ENCODE data around the gene ACTL7A.

ACTL7A gene

GRCh38 chr9:108848296-108848695 lies 13.8 kb upstream of the ACTL7A start:
- in situ Hi-C loops (cut with MboI; ENCODE audit: low sequenced_read_pairs) = loop anchor here (10.0 kb wide), 1 partner anchor 63 kb away; no protein-coding TSS in a partner anchor

- in situ Hi-C loops (cut with MboI; ENCODE audit: low sequenced_read_pairs) = no loop called here
Observed at GRCh38 chr9:108850293-108850897, 11.7 kb upstream of the ACTL7A start.

DNA sequence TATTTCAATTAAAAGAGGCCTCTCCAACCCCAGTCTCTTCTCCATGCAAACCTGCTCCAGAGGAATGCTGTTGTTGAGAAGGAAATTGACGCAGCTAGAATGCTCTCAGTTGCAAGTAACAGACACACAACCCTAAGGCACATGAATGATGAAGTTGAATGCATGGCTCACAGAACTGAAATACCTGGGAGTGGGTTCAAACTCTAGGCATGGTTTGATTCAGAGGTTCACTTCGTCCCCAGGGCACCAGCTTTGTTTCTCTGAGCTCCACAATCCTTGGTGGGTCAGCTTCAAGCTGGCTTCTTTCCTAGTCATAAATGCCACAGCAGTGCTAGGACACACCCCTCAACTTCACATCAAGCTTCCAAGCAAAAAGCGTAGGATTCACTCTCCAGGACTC lies 10.9 kb upstream of the ACTL7A start:
- in situ Hi-C loops (cut with MboI; ENCODE audit: low sequenced_read_pairs) = no loop called here

GRCh38 chr9:108852079-108852478 lies 10.0 kb upstream of the ACTL7A start:
- in situ Hi-C loops (cut with MboI; ENCODE audit: low sequenced_read_pairs) = no loop called here

- in situ Hi-C loops (cut with MboI; ENCODE audit: low sequenced_read_pairs) = no loop called here
Observed at GRCh38 chr9:108854094-108854493, 8.0 kb upstream of the ACTL7A start.

DNA sequence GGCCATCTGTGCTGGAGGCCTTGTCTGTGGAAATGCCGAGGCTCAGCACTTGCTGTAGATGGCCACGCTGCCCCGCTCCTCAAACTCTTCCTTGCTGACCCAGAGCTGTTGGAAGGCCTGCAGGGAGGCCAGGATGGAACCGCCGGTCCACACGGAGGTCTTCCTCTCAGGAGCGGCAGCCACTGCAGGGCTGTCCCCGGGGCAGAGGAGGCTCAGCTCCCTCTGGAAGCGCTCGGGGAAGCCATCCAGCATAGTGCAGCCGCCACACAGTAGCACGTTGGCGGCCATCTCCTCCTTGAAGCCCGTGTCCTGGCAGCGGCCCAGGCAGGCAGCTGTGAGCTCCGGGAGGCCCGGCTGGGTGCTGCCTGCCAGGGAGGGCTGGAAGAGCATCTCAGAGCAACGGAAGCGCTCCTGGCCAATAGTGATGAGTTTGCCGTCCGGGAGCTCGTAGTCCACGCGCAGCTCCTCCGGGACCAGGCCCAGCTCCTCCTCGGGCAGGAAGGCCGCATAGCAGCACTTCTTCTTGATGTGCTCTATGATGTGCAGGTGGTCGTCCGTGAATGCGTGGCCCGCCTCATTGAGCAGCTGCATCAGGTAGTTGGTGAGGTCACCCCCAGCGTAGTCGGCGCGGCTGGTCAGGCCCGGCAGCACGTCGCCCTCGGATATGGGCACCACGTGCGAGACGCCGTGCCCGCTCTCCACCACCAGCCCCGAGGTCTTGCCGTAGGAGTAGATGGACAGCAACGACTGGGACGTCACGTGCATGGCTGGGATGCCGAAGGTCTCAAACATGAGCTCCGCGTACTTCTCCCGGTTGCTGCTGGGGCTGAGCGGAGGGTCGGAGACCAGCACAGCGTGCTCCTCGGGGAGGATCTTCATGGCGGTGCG lies 7.2 kb upstream of the ACTL7A start:
- in situ Hi-C loops (cut with MboI; ENCODE audit: low sequenced_read_pairs) = no loop called here

DNA sequence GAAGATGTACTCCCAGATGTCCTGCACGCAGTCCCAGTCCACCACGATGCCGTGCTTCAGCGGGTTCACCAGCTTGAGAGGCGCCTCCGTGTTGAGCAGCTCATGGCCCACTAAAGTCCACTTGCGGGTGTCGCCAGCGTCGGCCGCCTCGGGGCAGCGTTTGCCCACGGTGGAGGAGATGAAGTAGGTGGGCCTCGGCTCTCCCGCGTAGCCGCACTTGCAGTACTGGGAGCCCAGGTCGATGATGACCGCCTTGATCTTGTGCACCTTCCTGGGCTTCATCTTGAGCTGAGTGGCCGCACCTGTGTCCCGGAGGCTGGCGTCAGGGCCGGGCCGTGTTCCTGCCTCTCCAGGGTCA lies 6.6 kb upstream of the ACTL7A start:
- in situ Hi-C loops (cut with MboI; ENCODE audit: low sequenced_read_pairs) = no loop called here

DNA sequence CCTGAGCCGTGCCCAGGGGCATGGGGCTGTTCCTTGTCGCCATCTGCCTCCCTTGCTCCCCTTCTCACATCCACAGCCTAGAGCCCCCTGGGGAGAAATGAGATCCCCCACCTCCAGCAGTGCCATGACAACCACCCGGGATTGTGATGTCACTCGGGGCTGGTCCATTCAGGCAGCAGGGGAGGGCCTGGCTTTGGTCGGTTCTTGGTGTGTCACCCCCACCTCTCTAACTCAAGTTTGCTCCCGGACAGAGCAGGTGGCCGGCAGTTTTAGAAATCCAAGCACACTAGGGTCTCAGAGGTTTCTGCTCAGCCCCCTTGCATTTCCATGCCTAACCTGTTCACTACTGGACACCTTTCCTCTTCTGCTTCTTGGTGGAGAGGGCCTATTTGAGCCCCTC lies 6.2 kb upstream of the ACTL7A start, which contains the start of gene ACTL7B:
TSS of gene ACTL7B (minus strand) at position 99 of the 400 bp plus-strand sequence. CDS start at position 43, 56 bp downstream.
- in situ Hi-C loops (cut with MboI; ENCODE audit: low sequenced_read_pairs) = no loop called here

- in situ Hi-C loops (cut with MboI; ENCODE audit: low sequenced_read_pairs) = no loop called here
Observed at GRCh38 chr9:108857572-108857971, 4.5 kb upstream of the ACTL7A start.

DNA sequence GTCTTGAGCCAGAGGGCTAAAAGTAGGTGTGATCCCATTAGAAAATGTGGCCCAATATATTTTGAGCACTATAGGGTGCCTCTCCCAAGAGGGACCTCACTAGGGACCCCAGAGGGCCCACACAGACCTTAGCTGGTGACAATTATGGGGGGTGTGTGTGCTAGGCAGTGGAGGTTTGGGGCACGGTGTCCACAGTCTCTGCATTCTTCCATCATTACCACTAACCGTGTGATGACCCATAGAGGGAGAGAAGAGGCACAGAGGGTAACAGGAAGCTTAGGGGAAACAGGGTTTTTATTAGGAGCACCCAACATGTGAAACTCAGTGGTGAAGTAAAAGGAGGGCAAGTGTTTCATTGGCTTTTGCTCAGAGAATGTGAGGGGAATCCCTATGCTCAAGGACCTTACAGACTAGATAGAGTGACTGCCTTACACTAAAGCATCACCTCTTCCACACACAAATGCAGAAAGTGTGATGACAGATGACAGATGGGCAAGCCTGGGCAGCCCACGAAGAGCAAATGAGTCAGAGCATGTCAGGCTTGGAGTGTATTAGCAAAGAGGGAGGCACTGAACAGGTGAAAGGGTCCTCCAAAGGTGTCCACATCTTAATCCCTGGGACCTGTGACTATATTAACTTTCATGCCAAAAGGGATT lies 2.5 kb upstream of the ACTL7A start:
- in situ Hi-C loops (cut with MboI; ENCODE audit: low sequenced_read_pairs) = no loop called here

DNA sequence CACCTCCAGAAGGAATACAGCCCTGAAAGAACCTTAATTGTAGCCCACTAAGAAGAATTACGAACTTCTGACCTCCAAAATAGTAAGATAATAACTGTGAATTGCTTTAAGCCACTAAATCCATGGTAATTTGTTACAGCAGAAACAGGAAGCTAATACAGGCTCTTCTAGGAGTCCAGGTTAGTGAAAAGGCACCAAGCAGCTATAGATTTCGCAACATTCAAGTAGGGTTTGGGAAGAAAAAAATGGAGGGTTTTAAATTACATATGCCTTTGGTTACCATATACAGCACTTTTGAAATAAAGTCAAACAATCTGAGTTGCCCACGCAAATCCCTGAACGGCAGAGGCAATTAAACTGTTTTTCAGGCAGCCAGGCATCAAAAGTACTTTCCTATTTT lies 1.7 kb upstream of the ACTL7A start:
- in situ Hi-C loops (cut with MboI; ENCODE audit: low sequenced_read_pairs) = no loop called here

DNA sequence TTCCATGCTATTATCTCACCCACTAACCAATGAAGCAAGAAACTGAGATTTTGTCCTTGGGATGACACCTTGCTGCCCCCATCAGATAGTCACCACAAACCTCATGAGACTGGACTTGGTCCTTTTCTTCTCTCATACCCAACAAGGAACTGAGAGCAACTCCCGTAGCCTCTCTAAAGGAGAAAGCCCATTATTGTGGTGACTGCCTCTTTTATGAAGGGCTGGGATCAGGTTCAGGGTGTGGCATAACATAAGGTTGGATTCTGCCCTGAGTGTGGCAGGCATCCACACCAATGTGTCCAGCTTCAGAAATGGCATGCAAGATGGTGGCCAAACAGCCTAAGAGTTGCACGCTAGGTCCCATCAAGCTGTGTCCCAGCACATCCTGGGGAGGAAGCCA lies 1.3 kb upstream of the ACTL7A start:
- in situ Hi-C loops (cut with MboI; ENCODE audit: low sequenced_read_pairs) = no loop called here

DNA sequence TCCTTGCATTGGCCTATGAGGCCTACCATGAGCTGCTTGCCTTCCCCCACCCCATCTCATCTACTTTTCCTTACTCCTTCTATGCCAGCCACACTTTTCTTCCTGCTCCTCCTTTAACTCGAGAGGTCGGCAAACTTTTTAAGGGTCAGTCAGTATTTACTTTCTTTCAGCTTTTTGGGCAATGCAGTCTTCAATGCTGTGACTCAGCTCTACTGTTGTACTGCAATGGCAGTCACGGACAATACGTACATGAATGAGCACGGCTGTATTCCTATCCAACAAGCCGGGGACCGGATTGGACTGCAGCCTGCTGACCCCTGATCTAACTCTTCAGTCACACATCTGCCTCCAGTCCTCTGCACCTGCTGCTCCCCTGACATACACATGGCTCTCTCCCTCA lies 602 bp upstream of the ACTL7A start:
- in situ Hi-C loops (cut with MboI; ENCODE audit: low sequenced_read_pairs) = no loop called here

- in situ Hi-C loops (cut with MboI; ENCODE audit: low sequenced_read_pairs) = no loop called here
Observed at GRCh38 chr9:108863891-108864290, 1.8 kb downstream of the ACTL7A start.

DNA sequence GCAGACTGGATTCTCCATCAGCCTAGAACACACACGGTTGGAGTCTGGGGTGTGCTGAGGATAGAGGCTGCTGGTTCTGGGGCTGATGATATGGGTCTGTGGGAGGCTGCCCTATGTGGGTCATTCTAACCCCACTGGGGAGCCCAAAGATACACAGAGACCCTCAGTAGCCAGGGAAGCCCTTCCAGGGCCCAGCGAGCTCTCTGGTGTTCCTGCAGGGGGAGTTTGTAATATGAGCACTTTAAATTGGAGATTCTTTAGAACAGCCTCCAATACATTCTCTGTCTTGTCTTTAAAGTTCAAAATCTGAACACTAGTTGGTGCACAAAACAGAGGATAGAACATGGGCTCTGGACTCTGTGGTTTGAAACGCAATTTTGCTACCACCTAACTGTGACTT lies 2.4 kb downstream of the ACTL7A start:
- in situ Hi-C loops (cut with MboI; ENCODE audit: low sequenced_read_pairs) = no loop called here

GRCh38 chr9:108865037-108865436 lies 3.0 kb downstream of the ACTL7A start:
- in situ Hi-C loops (cut with MboI; ENCODE audit: low sequenced_read_pairs) = no loop called here

GRCh38 chr9:108866001-108866420 lies 3.9 kb downstream of the ACTL7A start:
- in situ Hi-C loops (cut with MboI; ENCODE audit: low sequenced_read_pairs) = no loop called here

DNA sequence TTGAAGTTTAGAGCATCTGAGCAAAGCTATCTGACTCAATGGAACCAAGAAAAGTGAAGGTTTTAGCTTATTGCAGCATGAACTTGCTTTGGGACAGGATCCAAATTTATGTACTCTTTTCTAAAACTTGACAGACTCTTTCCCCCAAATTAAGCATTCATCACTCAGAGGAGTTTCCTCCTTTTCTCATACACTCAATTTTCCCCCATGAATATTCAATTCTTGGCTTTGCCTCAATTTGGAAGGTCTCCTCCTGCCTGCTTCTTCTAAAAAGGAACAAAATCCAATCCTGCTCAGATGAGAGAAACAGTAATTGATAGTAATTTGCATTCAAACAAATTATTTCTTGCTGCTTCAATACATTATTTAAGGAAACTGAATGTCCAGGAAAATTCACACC lies 5.0 kb downstream of the ACTL7A start:
- in situ Hi-C loops (cut with MboI; ENCODE audit: low sequenced_read_pairs) = no loop called here

GRCh38 chr9:108867829-108868228 lies 5.8 kb downstream of the ACTL7A start:
- in situ Hi-C loops (cut with MboI; ENCODE audit: low sequenced_read_pairs) = no loop called here

GRCh38 chr9:108869092-108869725 lies 7.1 kb downstream of the ACTL7A start:
- in situ Hi-C loops (cut with MboI; ENCODE audit: low sequenced_read_pairs) = no loop called here

DNA sequence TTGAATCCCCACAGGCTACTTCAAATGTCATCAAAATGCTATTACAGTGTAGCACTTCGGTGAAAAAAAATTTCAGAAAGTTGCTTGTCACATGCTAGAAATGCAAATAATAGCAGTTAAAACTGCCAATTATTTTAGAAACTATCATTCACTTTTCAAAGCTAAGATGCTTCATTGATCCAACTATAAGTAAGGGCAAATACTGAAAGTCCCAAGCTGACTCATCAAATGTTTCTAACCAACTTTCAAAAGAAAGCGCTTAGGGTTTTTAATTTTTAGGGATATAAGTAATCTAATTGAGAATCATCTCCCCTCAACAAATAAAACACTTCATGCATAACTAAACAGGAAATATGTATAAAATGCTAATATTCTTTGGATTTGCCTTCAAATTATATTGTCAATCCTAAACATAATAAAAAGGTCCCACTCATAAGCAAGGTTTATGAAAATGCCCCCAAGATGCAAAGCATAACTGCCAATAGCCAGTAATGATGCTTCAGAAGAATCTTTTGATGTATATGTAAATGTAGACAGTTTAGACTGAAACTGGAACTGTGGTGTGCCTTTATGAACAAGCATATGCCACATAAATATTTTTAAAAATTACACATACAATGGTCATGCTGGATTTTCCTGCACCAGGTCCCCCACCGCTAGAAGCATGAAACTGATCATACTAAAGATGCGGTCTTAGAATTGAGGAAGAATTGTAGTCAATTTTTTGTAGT lies 12.2 kb downstream of the ACTL7A start:
- in situ Hi-C loops (cut with MboI; ENCODE audit: low sequenced_read_pairs) = no loop called here
